ENCODE results near the gene PPIB. TPM values are rescaled to one million over a fixed set of nuclear protein-coding genes. Genes with fewer than 3 reads are reported as not detected.
A peak's percentile ranks its signal among the peaks of the same experiment; 100 is the strongest.
"Not testable (repeated sequence)": the region's sequence is repeated elsewhere in the genome, so short reads cannot be mapped to it uniquely, and the experiment has no call there.

Gene PPIB
- total RNA-seq, 4 donors from 2014 or later, result 168 to 290 (median 214) TPM

DNA sequence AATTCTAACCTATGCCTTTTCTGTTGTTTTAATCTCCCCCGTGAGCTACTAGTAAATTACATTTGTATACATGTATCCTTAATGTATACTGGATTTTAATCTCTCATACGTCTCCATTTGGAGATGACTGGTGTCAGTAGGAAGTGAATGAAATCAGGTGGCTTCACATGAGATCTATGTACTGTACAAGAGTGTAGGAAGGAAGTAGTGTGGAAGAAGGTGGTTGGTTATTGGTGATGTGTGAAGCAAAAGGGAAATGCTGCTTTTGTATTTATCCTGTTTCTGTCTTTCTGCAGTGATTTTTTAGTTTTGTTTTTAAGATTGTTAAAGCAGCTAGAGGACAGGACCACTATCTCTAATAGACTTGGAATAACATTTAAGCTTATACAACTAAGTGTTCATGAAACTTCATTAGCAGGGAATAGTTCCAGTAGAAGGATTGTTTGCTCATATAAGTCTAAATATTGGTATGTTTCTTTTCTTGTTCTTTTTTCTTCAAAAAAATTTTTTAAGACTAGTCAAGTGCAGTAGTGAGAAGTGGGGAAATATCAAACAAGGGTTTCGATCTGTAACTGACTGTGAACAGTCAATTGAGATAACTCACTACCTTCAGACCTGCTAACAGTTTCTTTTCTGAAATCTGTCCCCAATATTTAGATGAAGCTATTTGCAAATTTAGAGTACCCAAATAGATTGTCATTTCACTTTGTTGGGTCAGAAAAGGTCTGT is 51.7 kb downstream of the PPIB start:
- H3K4me1 ChIP-seq, result peaks cover 0 to 59% (median 33%) of the 10 kb centered on the region in 4 donors
- no peak overlapping the region for H3K4me3 ChIP-seq
- no peak for DNase-seq (ENCODE audit: low spot score in 2 of 2)
- H3K27me3 ChIP-seq, result no peaks in the 10 kb centered on the region
- H3K36me3 ChIP-seq, result peaks cover 0 to 36% (median 0%) of the 10 kb centered on the region in 3 donors
- 79 to 83% methylated on average over 3 of the region's 3 CpGs for WGBS, 2 donors
- TF ChIP-seq EP300 (IDR thresholded peaks at IDR 0.05), result no peak
- TF ChIP-seq, protein P1, sequence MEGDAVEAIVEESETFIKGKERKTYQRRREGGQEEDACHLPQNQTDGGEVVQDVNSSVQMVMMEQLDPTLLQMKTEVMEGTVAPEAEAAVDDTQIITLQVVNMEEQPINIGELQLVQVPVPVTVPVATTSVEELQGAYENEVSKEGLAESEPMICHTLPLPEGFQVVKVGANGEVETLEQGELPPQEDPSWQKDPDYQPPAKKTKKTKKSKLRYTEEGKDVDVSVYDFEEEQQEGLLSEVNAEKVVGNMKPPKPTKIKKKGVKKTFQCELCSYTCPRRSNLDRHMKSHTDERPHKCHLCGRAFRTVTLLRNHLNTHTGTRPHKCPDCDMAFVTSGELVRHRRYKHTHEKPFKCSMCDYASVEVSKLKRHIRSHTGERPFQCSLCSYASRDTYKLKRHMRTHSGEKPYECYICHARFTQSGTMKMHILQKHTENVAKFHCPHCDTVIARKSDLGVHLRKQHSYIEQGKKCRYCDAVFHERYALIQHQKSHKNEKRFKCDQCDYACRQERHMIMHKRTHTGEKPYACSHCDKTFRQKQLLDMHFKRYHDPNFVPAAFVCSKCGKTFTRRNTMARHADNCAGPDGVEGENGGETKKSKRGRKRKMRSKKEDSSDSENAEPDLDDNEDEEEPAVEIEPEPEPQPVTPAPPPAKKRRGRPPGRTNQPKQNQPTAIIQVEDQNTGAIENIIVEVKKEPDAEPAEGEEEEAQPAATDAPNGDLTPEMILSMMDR (IDR thresholded peaks at IDR 0.05), result no peak
- TF ChIP-seq POLR2A (IDR thresholded peaks at IDR 0.05), result no peak
- peak overlapping the region in 2 of 4 donors; percentile 10 to 79 for H3K27ac ChIP-seq
- no peaks in the 10 kb centered on the region for H3K9me3 ChIP-seq

GRCh38 chr15:64110108-64110701 is 52.6 kb downstream of the PPIB start:
- Histone ChIP-seq H3K36me3 (peaks cover 0 to 27% (median 0%) of the 10 kb centered on the region in 3 donors), H3K27ac (peak overlapping the region in 1 of 4 donors; percentile 45), H3K4me1 (peaks cover 0 to 68% (median 36%) of the 10 kb centered on the region in 4 donors)
- not testable (repeated sequence) for H3K9me3 ChIP-seq; H3K27me3 ChIP-seq; H3K4me3 ChIP-seq; DNase-seq (ENCODE audit: low spot score in 2 of 2)
- WGBS, 2 donors, result 93 to 95% methylated on average over 4 of the region's 4 CpGs

DNA sequence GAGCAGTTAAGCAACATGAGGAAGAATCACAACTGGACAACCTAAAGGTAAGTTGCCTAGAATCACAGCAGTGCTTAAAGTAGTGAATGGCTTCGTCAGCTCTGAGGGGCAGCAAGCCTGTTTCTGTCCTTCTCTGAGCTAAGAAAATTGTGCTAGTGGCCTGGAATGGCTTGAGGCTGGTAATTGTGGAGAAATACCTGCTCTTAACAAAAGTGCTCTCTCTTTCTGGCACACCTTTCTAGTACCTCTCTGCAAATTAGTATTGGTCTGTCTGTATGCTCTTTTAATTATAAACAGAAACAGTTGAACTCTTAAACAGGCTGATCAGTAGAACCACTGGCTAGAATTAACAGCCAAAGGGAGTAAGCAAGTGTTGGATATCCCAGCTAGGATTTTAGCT is 55.5 kb downstream of the PPIB start:
- no peak for TF ChIP-seq POLR2A (IDR thresholded peaks at IDR 0.05)
- TF ChIP-seq, protein P1 (IDR thresholded peaks at IDR 0.05), result no peak
- no peak for TF ChIP-seq EP300 (IDR thresholded peaks at IDR 0.05)
- Histone ChIP-seq H3K9me3 (no peaks in the 10 kb centered on the region), H3K4me1 (peaks cover 0 to 70% (median 27%) of the 10 kb centered on the region in 4 donors), H3K36me3 (no peaks in the 10 kb centered on the region), H3K4me3 (no peak overlapping the region), H3K27ac (no peak overlapping the region), H3K27me3 (no peaks in the 10 kb centered on the region)
- WGBS, 2 donors, result 90 to 96% methylated on average over 1 of the region's 1 CpG
- no peak for DNase-seq (ENCODE audit: low spot score in 2 of 2)

Small RNA genes within 50 kb of the gene (small RNA-seq; reads per million reads assigned to genes)
- not detected for gene RF00019

Other genes starting within 250 kb of the PPIB start
- 10 to 100 TPM; 28.9 to 75.9 (median 56.7) TPM for gene DAPK2, start 116.5 kb downstream of the PPIB start, total RNA-seq
- gene CIAO2A, start 69.2 kb downstream of the PPIB start, total RNA-seq, result 10 to 100 TPM; 22.9 to 46.9 (median 32.7) TPM
- 100 to 1,000 TPM; 102 to 128 (median 108) TPM for gene SNX1, start 67.0 kb downstream of the PPIB start, total RNA-seq
- gene SNX22, start 11.3 kb downstream of the PPIB start, total RNA-seq, result 10 to 100 TPM in 3 of 4 donors, 1 to 10 TPM in 1; 1.2 to 45.9 (median 28.7) TPM
- gene CSNK1G1, start 193.2 kb upstream of the PPIB start, total RNA-seq, result 10 to 100 TPM; 20.5 to 25.8 (median 22.5) TPM
- 1 to 10 TPM in 1 of 4 donors, not detected in 3; 1.6 TPM for gene PCLAF, start 218.4 kb upstream of the PPIB start, total RNA-seq
- gene TRIP4, start 224.8 kb upstream of the PPIB start, total RNA-seq, result 10 to 100 TPM; 13.0 to 23.7 (median 18.0) TPM